ENCODE data around the gene RNF213.

- TF ChIP-seq BCL11A (tag by site-specific recombination; IDR thresholded peaks at IDR 0.05; ENCODE audit: low read depth) (no peak), CTCF (tag by site-specific recombination; IDR thresholded peaks at IDR 0.05) (no peak), ZNF701 (tag by site-specific recombination; IDR thresholded peaks at IDR 0.05) (no peak)
Observed at GRCh38 chr17:80365983-80366382, 105.3 kb downstream of the RNF213 start.

All from HEK293 (cell line).